ENCODE measurements around the gene RFC4. TPM values are rescaled to one million over a fixed set of nuclear protein-coding genes. Genes with fewer than 3 reads are reported as not detected.
"Not testable (repeated sequence)": the region's sequence is repeated elsewhere in the genome, so short reads cannot be mapped to it uniquely, and the experiment has no call there.

RFC4 gene
- total RNA-seq, 2 donors from 2014 or later = 13.6 to 17.3 TPM

GRCh38 chr3:186825872-186826409 is 19.7 kb upstream of the RFC4 start:
- DNase-seq (ENCODE audit: low spot score) = no peak
- WGBS = 55% methylated on average over 11 of the region's 11 CpGs

GRCh38 chr3:186825294-186825821 is 19.1 kb upstream of the RFC4 start:
- intact Hi-C loops (cut with DNase I) = no loop called here
- no peak overlapping the region for H3K27ac ChIP-seq
- DNase-seq (ENCODE audit: low spot score) = no peak
- 18% methylated on average over 22 of the region's 23 CpGs for WGBS
- no peaks in the 10 kb centered on the region for H3K9me3 ChIP-seq
- no peaks in the 10 kb centered on the region for H3K36me3 ChIP-seq
- H3K27me3 ChIP-seq (replicated peaks; ENCODE audit: insufficient read depth) = no peaks in the 10 kb centered on the region
- no peaks in the 10 kb centered on the region for H3K4me1 ChIP-seq (replicated peaks)
- no peak overlapping the region for H3K4me3 ChIP-seq
- no peak for TF ChIP-seq POLR2AphosphoS5 (IDR thresholded peaks at IDR 0.05)
- TF ChIP-seq POLR2A (IDR thresholded peaks at IDR 0.05) = no peak

More at GRCh38 chr3:186825872-186826409, 19.7 kb upstream of the RFC4 start:
- H3K4me3 ChIP-seq = no peak overlapping the region
- H3K36me3 ChIP-seq = no peaks in the 10 kb centered on the region
- no peaks in the 10 kb centered on the region for H3K27me3 ChIP-seq (replicated peaks; ENCODE audit: insufficient read depth)
- intact Hi-C loops (cut with DNase I) = no loop called here
- TF ChIP-seq POLR2A (IDR thresholded peaks at IDR 0.05) = no peak
- TF ChIP-seq POLR2AphosphoS5 (IDR thresholded peaks at IDR 0.05) = no peak
- TF ChIP-seq CTCF (IDR thresholded peaks at IDR 0.05) = no peak
- no peak overlapping the region for H3K27ac ChIP-seq
- H3K9me3 ChIP-seq = no peaks in the 10 kb centered on the region
- no peaks in the 10 kb centered on the region for H3K4me1 ChIP-seq (replicated peaks)

GRCh38 chr3:186824430-186825139 is 18.3 kb upstream of the RFC4 start:
- DNase-seq (ENCODE audit: low spot score) = no peak
- Histone ChIP-seq H3K36me3 (no peaks in the 10 kb centered on the region), H3K27ac (no peak overlapping the region), H3K4me1 (replicated peaks) (no peaks in the 10 kb centered on the region), H3K27me3 (replicated peaks; ENCODE audit: insufficient read depth) (no peaks in the 10 kb centered on the region), H3K4me3 (no peak overlapping the region), H3K9me3 (no peaks in the 10 kb centered on the region)
- intact Hi-C loops (cut with DNase I) = loop anchor here (5.0 kb wide), 1 partner anchor 207 kb away; no protein-coding TSS in a partner anchor
- TF ChIP-seq POLR2A (IDR thresholded peaks at IDR 0.05) (no peak), CTCF (IDR thresholded peaks at IDR 0.05) (no peak), POLR2AphosphoS5 (IDR thresholded peaks at IDR 0.05) (no peak)
- 54% methylated on average over 17 of the region's 18 CpGs for WGBS

- TF ChIP-seq POLR2A (IDR thresholded peaks at IDR 0.05) (no peak), POLR2AphosphoS5 (IDR thresholded peaks at IDR 0.05) (no peak)
- Histone ChIP-seq H3K27me3 (replicated peaks; ENCODE audit: insufficient read depth) (no peaks in the 10 kb centered on the region), H3K9me3 (no peaks in the 10 kb centered on the region), H3K36me3 (no peaks in the 10 kb centered on the region), H3K27ac (no peak overlapping the region), H3K4me3 (no peak overlapping the region), H3K4me1 (replicated peaks) (no peaks in the 10 kb centered on the region)
- DNase-seq (ENCODE audit: low spot score) = no peak
- intact Hi-C loops (cut with DNase I) = loop anchor here (5.0 kb wide), 1 partner anchor 206 kb away; no protein-coding TSS in a partner anchor
- WGBS = 73% methylated on average over 2 of the region's 2 CpGs
Measured at GRCh38 chr3:186823386-186823785, 17.1 kb upstream of the RFC4 start.

- not testable (repeated sequence) for H3K36me3 ChIP-seq; H3K27ac ChIP-seq; H3K4me1 ChIP-seq (replicated peaks); H3K9me3 ChIP-seq; H3K27me3 ChIP-seq (replicated peaks; ENCODE audit: insufficient read depth); H3K4me3 ChIP-seq; DNase-seq (ENCODE audit: low spot score)
- WGBS = 87% methylated on average over 1 of the region's 1 CpG
- intact Hi-C loops (cut with DNase I) = loop anchor here (5.0 kb wide), 1 partner anchor 205 kb away; no protein-coding TSS in a partner anchor
Measured at GRCh38 chr3:186822388-186822759, 16.1 kb upstream of the RFC4 start.

- Histone ChIP-seq H3K36me3 (no peaks in the 10 kb centered on the region), H3K4me3 (no peak overlapping the region), H3K9me3 (no peaks in the 10 kb centered on the region), H3K27me3 (replicated peaks; ENCODE audit: insufficient read depth) (no peaks in the 10 kb centered on the region), H3K27ac (no peak overlapping the region), H3K4me1 (replicated peaks) (no peaks in the 10 kb centered on the region)
- 53% methylated on average over 11 of the region's 11 CpGs for WGBS
- TF ChIP-seq POLR2AphosphoS5 (IDR thresholded peaks at IDR 0.05) = peak; percentile 30
- TF ChIP-seq CTCF (IDR thresholded peaks at IDR 0.05) = peak; percentile 36 to 73 (median 64)
- no peak for TF ChIP-seq POLR2A (IDR thresholded peaks at IDR 0.05)
- intact Hi-C loops (cut with DNase I) = loop anchor here (5.0 kb wide), 1 partner anchor 204 kb away; no protein-coding TSS in a partner anchor
- DNase-seq (ENCODE audit: low spot score) = no peak
Measured at GRCh38 chr3:186821429-186822387, 15.4 kb upstream of the RFC4 start.
